Lower leg skin (tissue), 4 donors: ENCODE data around the gene DHRS4L2. TPM values are rescaled to one million over a fixed set of nuclear protein-coding genes. Genes with fewer than 3 reads are reported as not detected.
"Not testable (repeated sequence)": the region's sequence is repeated elsewhere in the genome, so short reads cannot be mapped to it uniquely, and the experiment has no call there.

ENCODE experiments used
- DNase-seq, 2 donors: peaks; one replicate each; pipeline ENCODE4 v3.0.0-alpha.2; 2019; ENCODE audit warnings: low spot score in 2 of 2
- H3K4me3 ChIP-seq: fragments of 200-600 bp; sonication (generic); 2 replicates; pipeline ENCODE4 v1.5.1; 2017; ENCODE audit warnings: mild to moderate bottlenecking, low read depth; ENCODE audit not compliant: poor library complexity, severe bottlenecking
- CTCF ChIP-seq, 3 donors: fragments of 450-650 bp; IDR thresholded peaks; one replicate each; pipeline ENCODE4 v1.5.1; 2016; ENCODE audit warnings: antibody characterized with exemption in 3 of 3, mild to moderate bottlenecking in 3 of 3, moderate library complexity in 2 of 3
- POLR2A ChIP-seq, 2 donors: fragments of 450-650 bp; IDR thresholded peaks; one replicate each; pipeline ENCODE4 v1.6.1; 2016 to 2017; ENCODE audit warnings: antibody characterized with exemption in 2 of 2, mild to moderate bottlenecking in 1 of 2, moderate library complexity in 1 of 2
- WGBS, 2 donors: methylation state at CpG; one replicate each; pipeline ENCODE4 v1.1.5; 2018; 5-methylcytosine and 5-hydroxymethylcytosine counted together
- intact Hi-C: fragments of 100-400 bp; cut with DNase I; formaldehyde crosslinking; loops from one replicate; pipeline ENCODE4 v1.15.0; 2023; ENCODE audit warnings: low total_unique reads
- total RNA-seq, 4 donors: library from RNA; depleted of rRNA; stranded (reverse); fragments of >200 nt; gene quantifications; one replicate each; pipeline ENCODE4 v1.1.0, GENCODE V29; 2016

The DHRS4L2 gene
- total RNA-seq = 10 to 100 TPM; 15.8 to 40.4 (median 23.3) TPM

GRCh38 chr14:23988607-23989363 lies at the start of gene DHRS4L2:
TSS of gene DHRS4L2 (plus strand) at chr14:23988929. CDS start at chr14:23988948, 19 bp downstream.
- WGBS, 2 donors = 6 to 38% methylated on average over 30 to 40 of the region's 40 CpGs
- intact Hi-C loops, H3K4me3 ChIP-seq: not testable (repeated sequence)
- DNase-seq = peak; percentile 56 to 96

- no peak overlapping the region for H3K4me3 ChIP-seq
- WGBS, 2 donors = 82 to 94% methylated on average over 3 of the region's 3 CpGs
- intact Hi-C loops = no loop called here
- no peak for DNase-seq
- no peak for TF ChIP-seq CTCF (IDR thresholded peaks at IDR 0.05)
- TF ChIP-seq POLR2A (IDR thresholded peaks at IDR 0.05) = no peak
Measured at GRCh38 chr14:23939607-23940326, 49.0 kb upstream of the DHRS4L2 start.

- DNase-seq = no peak
- H3K4me3 ChIP-seq = no peak overlapping the region
- no peak for TF ChIP-seq CTCF (IDR thresholded peaks at IDR 0.05)
- no peak for TF ChIP-seq POLR2A (IDR thresholded peaks at IDR 0.05)
- 57 to 70% methylated on average over 3 of the region's 3 CpGs for WGBS, 2 donors
- intact Hi-C loops = no loop called here
Measured at GRCh38 chr14:23941230-23941629, 47.5 kb upstream of the DHRS4L2 start.

- TF ChIP-seq CTCF (IDR thresholded peaks at IDR 0.05) (no peak), POLR2A (IDR thresholded peaks at IDR 0.05) (no peak)
- DNase-seq = no peak
- intact Hi-C loops = no loop called here
- no peak overlapping the region for H3K4me3 ChIP-seq
Measured at GRCh38 chr14:23941669-23942068, 47.1 kb upstream of the DHRS4L2 start.

GRCh38 chr14:23942587-23942986 lies 46.1 kb upstream of the DHRS4L2 start:
- intact Hi-C loops = no loop called here
- 76 to 93% methylated on average over 7 of the region's 7 CpGs for WGBS, 2 donors
- TF ChIP-seq CTCF (IDR thresholded peaks at IDR 0.05) (no peak), POLR2A (IDR thresholded peaks at IDR 0.05) (no peak)
- H3K4me3 ChIP-seq = no peak overlapping the region
- DNase-seq = no peak

DNA sequence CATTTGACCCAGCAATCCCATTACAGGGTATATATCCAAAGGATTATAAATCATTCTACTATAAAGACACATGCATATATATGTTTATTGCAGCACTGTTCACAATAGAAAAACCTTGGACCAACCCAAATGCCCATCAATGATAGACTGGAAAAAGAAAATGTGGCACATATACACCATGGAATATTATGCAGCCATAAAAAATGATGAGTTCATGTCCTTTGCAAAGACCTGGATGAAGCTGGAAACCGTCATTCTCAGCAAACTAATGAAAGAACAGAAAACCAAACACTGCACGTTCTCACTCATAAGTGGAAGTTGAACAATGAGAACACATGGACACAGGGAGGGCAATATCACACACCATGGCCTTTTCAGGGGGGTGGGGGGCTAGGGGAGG lies 39.7 kb upstream of the DHRS4L2 start:
- DNase-seq, H3K4me3 ChIP-seq, intact Hi-C loops: not testable (repeated sequence)
- WGBS, 2 donors = 77 to 100% methylated on average over 2 of the region's 2 CpGs
